B cell (primary cell): ENCODE data around the gene SCFD1. TPM values are rescaled to one million over a fixed set of nuclear protein-coding genes. Genes with fewer than 3 reads are reported as not detected.

Source experiments
- ATAC-seq: fragments of 200-7000 bp; cut with Tn5 transposase; one replicate; pipeline ENCODE4 v1.10.0; 2021; ENCODE audit warnings: low read depth, mild to moderate bottlenecking, moderate number of reproducible peaks, moderate library complexity
- CTCF ChIA-PET: fragments of 350-600 bp; sonication (Branson Sonifier 250); formaldehyde crosslinking; loops from one replicate; lab custom pipeline; 2021; ENCODE audit warnings: antibody characterized with exemption, inconsistent platforms; lab: Charles Lee
- POLR2A ChIA-PET: fragments of 350-600 bp; sonication (Branson Sonifier 250); formaldehyde crosslinking; loops from one replicate; lab custom pipeline; 2021; ENCODE audit warnings: antibody characterized with exemption; lab: Charles Lee
- DNase-seq: peaks from one replicate; pipeline ENCODE4 v3.0.0; 2013
- H2AFZ ChIP-seq: 2 replicates; pipeline ENCODE4 v1.6.1; 2012; ENCODE audit warnings: mild to moderate bottlenecking, low read depth, low read length; ENCODE audit not compliant: insufficient read depth, poor library complexity, severe bottlenecking
- H3K27ac ChIP-seq, 2 donors: 1 replicate in 1 of 2; 2 replicates in 1 of 2; pipeline ENCODE4 v1.5.1; 2012 to 2013; ENCODE audit warnings: low read length in 2 of 2, mild to moderate bottlenecking in 2 of 2, moderate library complexity in 1 of 2
- H3K27me3 ChIP-seq, 4 experiments: fragments of 200-600 bp in 1 of 4; sonication (generic) in 1 of 4; replicated peaks in 1 of 4; 1 replicate in 2 of 4; 2 replicates in 2 of 4; pipeline versions ENCODE4 v1.6.1 to v1.7.0; 2013 to 2016; ENCODE audit warnings: low read length in 3 of 4, mild to moderate bottlenecking in 2 of 4, mixed read lengths in 1 of 4, moderate library complexity in 1 of 4; ENCODE audit not compliant: insufficient read depth in 4 of 4, control insufficient read depth in 3 of 4; ENCODE audit errors: control extremely low read depth in 1 of 4
- H3K36me3 ChIP-seq, 2 experiments: replicated peaks in 1 of 2; 1 replicate in 1 of 2; 2 replicates in 1 of 2; pipeline versions ENCODE4 v1.6.1 to v1.7.1; 2013; ENCODE audit warnings: low read length in 1 of 2; ENCODE audit not compliant: insufficient read depth in 2 of 2, control insufficient read depth in 1 of 2; ENCODE audit errors: control extremely low read depth in 1 of 2, extremely low read depth in 1 of 2
- H3K4me1 ChIP-seq, 2 donors: fragments of 200-600 bp in 1 of 2; sonication (generic) in 1 of 2; 1 replicate in 1 of 2; 2 replicates in 1 of 2; pipeline versions ENCODE4 v1.5.1 to v1.6.1; 2013 to 2017; ENCODE audit warnings: low read length in 2 of 2; ENCODE audit not compliant: control insufficient read depth in 2 of 2, insufficient read depth in 2 of 2
- H3K4me2 ChIP-seq: replicated peaks from 2 replicates; pipeline ENCODE3; 2012; ENCODE audit warnings: mild to moderate bottlenecking, low read depth, low read length; ENCODE audit not compliant: poor library complexity, severe bottlenecking
- H3K4me3 ChIP-seq, 5 experiments: fragments of 200-600 bp in 1 of 5; sonication (generic) in 1 of 5; 1 replicate in 3 of 5; 2 replicates in 2 of 5; pipeline versions ENCODE4 v1.5.1 to v1.7.0; 2011 to 2016; ENCODE audit warnings: low read length in 4 of 5, mild to moderate bottlenecking in 4 of 5, low read depth in 2 of 5, control low read depth in 1 of 5, moderate library complexity in 1 of 5; ENCODE audit not compliant: insufficient read depth in 1 of 5; ENCODE audit errors: control extremely low read depth in 1 of 5, extremely low read depth in 1 of 5
- H3K79me2 ChIP-seq: fragments of 200-600 bp; sonication (generic); one replicate; pipeline ENCODE4 v1.6.0; 2016; ENCODE audit warnings: low read length; ENCODE audit not compliant: control insufficient read depth, insufficient read depth
- H3K9ac ChIP-seq: fragments of 200-600 bp; sonication (generic); 2 replicates; pipeline ENCODE4 v1.6.1; 2017; ENCODE audit warnings: mild to moderate bottlenecking, low read length, moderate library complexity
- H3K9me3 ChIP-seq, 3 donors: one replicate each; pipeline versions ENCODE4 v1.6.1 to v1.7.1; 2013; ENCODE audit warnings: low read length in 2 of 3; ENCODE audit not compliant: control insufficient read depth in 2 of 3, insufficient read depth in 1 of 3; ENCODE audit errors: control extremely low read depth in 1 of 3
- H4K20me1 ChIP-seq: 2 replicates; pipeline ENCODE4 v1.6.0; 2012; ENCODE audit warnings: mild to moderate bottlenecking, low read length; ENCODE audit not compliant: insufficient read depth, control insufficient read depth, poor library complexity, severe bottlenecking
- H3K27ac Mint-ChIP-seq: one replicate; pipeline ENCODE4 v1.8.0; 2021; ENCODE audit warnings: mixed read lengths
- H3K27me3 Mint-ChIP-seq: one replicate; pipeline ENCODE4 v1.8.0; 2021; ENCODE audit warnings: mixed read lengths
- H3K4me1 Mint-ChIP-seq: one replicate; pipeline ENCODE4 v1.8.0; 2021; ENCODE audit warnings: mixed read lengths
- H3K4me3 Mint-ChIP-seq: one replicate; pipeline ENCODE4 v1.8.0; 2021; ENCODE audit warnings: mixed read lengths
- H3K9me3 Mint-ChIP-seq: one replicate; pipeline ENCODE4 v1.8.0; 2022; ENCODE audit warnings: mixed read lengths; ENCODE audit not compliant: insufficient read depth
- CTCF ChIP-seq: fragments of 200-600 bp; IDR thresholded peaks from one replicate; pipeline ENCODE4 v1.8.0; 2022; ENCODE audit warnings: antibody characterized with exemption, mild to moderate bottlenecking
- EZH2 ChIP-seq: IDR thresholded peaks from 2 replicates; pipeline ENCODE4 v1.6.1; 2012; ENCODE audit warnings: borderline replicate concordance, low read depth, mild to moderate bottlenecking, moderate library complexity, low read length; ENCODE audit not compliant: insufficient read depth, poor library complexity, severe bottlenecking
- WGBS: methylation state at CpG from one replicate; pipeline ENCODE4 v1.1.5; 2013; ENCODE audit warnings: missing lambda C conversion rate; ENCODE audit not compliant: insufficient coverage; 5-methylcytosine and 5-hydroxymethylcytosine counted together
- intact Hi-C: fragments of 100-400 bp; cut with micrococcal nuclease; formaldehyde crosslinking; loops from one replicate; pipeline ENCODE4 v1.10.0; 2022
- polyA minus RNA-seq: library from RNA; depleted of rRNA, polyadenylated mRNA; stranded (reverse); fragments of >200 nt; gene quantifications from 2 replicates; pipeline ENCODE4 v1.2.3, GENCODE V29; 2012
- polyA plus RNA-seq: library from polyadenylated mRNA; depleted of rRNA; stranded (reverse); fragments of >200 nt; gene quantifications from 2 replicates; pipeline ENCODE4 v1.2.3, GENCODE V29; 2012
- total RNA-seq, 2 donors: library from RNA; stranded (reverse); fragments of 120-200 nt in 1 of 2; gene quantifications; 1 replicate in 1 of 2; 2 replicates in 1 of 2; pipeline versions ENCODE4 v1.2.3 to v1.2.4, GENCODE V29; 2013 to 2022

The SCFD1 gene
- total RNA-seq: 73.0 and 79.0 TPM in 2 replicates
- 88.2 TPM for total RNA-seq (2013)
- 23.1 and 33.7 TPM in 2 replicates for polyA plus RNA-seq
- 24.6 and 46.4 TPM in 2 replicates for polyA minus RNA-seq

GRCh38 chr14:30621940-30622830 is at the start of gene SCFD1:
Gene SCFD1, plus strand, starts transcription at chr14:30622319. Its CDS starts 20 bp downstream, at chr14:30622339.
- intact Hi-C loops: loop anchor here (1.0 to 5.0 kb wide), 6 partner anchors 63 to 1455 kb away; partner anchors contain the start of genes ARHGAP5, DTD2, G2E3 and HEATR5A
- H3K27me3 ChIP-seq: no peaks in the 10 kb centered on the region
- H3K9ac ChIP-seq: peak within 1 kb of the TSS; percentile 91
- H4K20me1 ChIP-seq: peaks cover 16% of the 10 kb centered on the region
- POLR2A ChIA-PET: interaction anchor here (0.9 to 1.2 kb wide), 2 partner anchors 63 to 585 kb away, joined by 3 read pairs; partner anchors contain the start of genes G2E3 and HECTD1
- no peaks in the 10 kb centered on the region for H3K27me3 Mint-ChIP-seq
- H3K27ac ChIP-seq: peak within 1 kb of the TSS; percentile 82 to 94
- H3K4me1 Mint-ChIP-seq: peaks cover 47% of the 10 kb centered on the region
- TF ChIP-seq EZH2: no peak
- TF ChIP-seq CTCF: no peak
- H3K4me3 Mint-ChIP-seq: peak within 1 kb of the TSS; percentile 98
- CTCF ChIA-PET: interaction anchor here (0.8 to 1.7 kb wide), 2 partner anchors 248 to 585 kb away, joined by 3 to 4 read pairs; partner anchors contain the start of gene HECTD1
- H3K4me2 ChIP-seq: peak within 1 kb of the TSS; percentile 79
- H3K4me3 ChIP-seq: peak within 1 kb of the TSS; percentile 78 to 98 (median 88)
- H3K36me3 ChIP-seq: no peaks in the 10 kb centered on the region
- H3K9me3 Mint-ChIP-seq: no peaks in the 10 kb centered on the region
- H3K9me3 ChIP-seq: no peaks in the 10 kb centered on the region
- peak within 1 kb of the TSS; percentile 98 for H3K27ac Mint-ChIP-seq
- H2AFZ ChIP-seq: peak within 1 kb of the TSS; percentile 89
- peaks cover 14 to 28% of the 10 kb centered on the region in 2 donors for H3K4me1 ChIP-seq
- H3K79me2 ChIP-seq: peaks cover 62% of the 10 kb centered on the region
- DNase-seq (peak; percentile 94), ATAC-seq (peak; percentile 98)
- under 1% methylated on average over 28 of the region's 35 CpGs for WGBS

- Mint-ChIP-seq H3K9me3 (peaks cover 1% of the 10 kb centered on the region), H3K27me3 (no peaks in the 10 kb centered on the region), H3K27ac (no peak overlapping the region), H3K4me1 (peaks cover 80% of the 10 kb centered on the region), H3K4me3 (no peak overlapping the region)
- no peak overlapping the region for H3K4me3 ChIP-seq
- peaks cover 99% of the 10 kb centered on the region for H3K79me2 ChIP-seq
- ChIA-PET CTCF (no interaction called here), POLR2A (no interaction called here)
- TF ChIP-seq CTCF: no peak
- no peak for TF ChIP-seq EZH2
- intact Hi-C loops: no loop called here
- no CpG with 5 or more reads among the region's 1 CpG for WGBS
- no peak overlapping the region for H2AFZ ChIP-seq
- peaks cover 0 to 1% of the 10 kb centered on the region in 2 experiments for H3K36me3 ChIP-seq
- H3K9ac ChIP-seq: no peak overlapping the region
- H3K9me3 ChIP-seq: no peaks in the 10 kb centered on the region
- H3K27me3 ChIP-seq: no peaks in the 10 kb centered on the region
- peaks cover 72% of the 10 kb centered on the region for H4K20me1 ChIP-seq
- H3K4me2 ChIP-seq: no peak overlapping the region
- no peak overlapping the region for H3K27ac ChIP-seq
- no peak for ATAC-seq
- peaks cover 5 to 34% of the 10 kb centered on the region in 2 donors for H3K4me1 ChIP-seq
- no peak for DNase-seq
These were observed 49.3 kb upstream of the SCFD1 start for GRCh38 chr14:30572771-30573170.
